ENCODE data around the gene SRSF7.
"Not testable (repeated sequence)": the region's sequence is repeated elsewhere in the genome, so short reads cannot be mapped to it uniquely, and the experiment has no call there.

The SRSF7 gene

GRCh38 chr2:38793511-38793910 lies 42.4 kb upstream of the SRSF7 start:
- ChIA-PET POLR2A (interaction anchor here (2.8 kb wide), 1 partner anchor 42 kb away, joined by 16 read pairs; the partner anchor contains the start of gene SRSF7), CTCF (no interaction called here)
- no peak for TF ChIP-seq FOXK2 (IDR thresholded peaks at IDR 0.05)
- DNase-seq (ENCODE audit: extremely low spot score), result no peak

- no peak for TF ChIP-seq ZNF384 (IDR thresholded peaks at IDR 0.05)
- no peak for TF ChIP-seq ARNT (IDR thresholded peaks at IDR 0.05)
- TF ChIP-seq ELF4 (IDR thresholded peaks at IDR 0.05), result no peak
- no peak for TF ChIP-seq TARDBP (IDR thresholded peaks at IDR 0.05)
- POLR2A ChIA-PET, result interaction anchor here (2.8 kb wide), 1 partner anchor 41 kb away, joined by 16 read pairs; the partner anchor contains the start of gene SRSF7
- no peak for DNase-seq (ENCODE audit: extremely low spot score)
- CTCF ChIA-PET, result no interaction called here
Observed at GRCh38 chr2:38792751-38793150, 41.6 kb upstream of the SRSF7 start.

GRCh38 chr2:38792321-38792720 lies 41.2 kb upstream of the SRSF7 start:
- POLR2A ChIA-PET, result interaction anchor here (2.8 kb wide), 1 partner anchor 41 kb away, joined by 16 read pairs; the partner anchor contains the start of gene SRSF7
- DNase-seq (ENCODE audit: extremely low spot score); CTCF ChIA-PET: not testable (repeated sequence)

GRCh38 chr2:38791744-38792143 lies 40.6 kb upstream of the SRSF7 start:
- ChIA-PET POLR2A (no interaction called here), CTCF (no interaction called here)
- no peak for TF ChIP-seq TARDBP (IDR thresholded peaks at IDR 0.05)
- TF ChIP-seq L3MBTL2 (conservative IDR thresholded peaks at IDR 0.05), result no peak
- TF ChIP-seq SP1 (IDR thresholded peaks at IDR 0.05), result no peak
- TF ChIP-seq FOXA1 (IDR thresholded peaks at IDR 0.05), result no peak
- TF ChIP-seq SUZ12 (IDR thresholded peaks at IDR 0.05), result no peak
- no peak for TF ChIP-seq NFRKB (IDR thresholded peaks at IDR 0.05)
- DNase-seq (ENCODE audit: extremely low spot score), result no peak

- CTCF ChIA-PET, result interaction anchor here (1.0 kb wide), 1 partner anchor 45 kb away, joined by 3 read pairs; no protein-coding TSS in a partner anchor
- POLR2A ChIA-PET, result no interaction called here
- no peak for DNase-seq (ENCODE audit: extremely low spot score)
- TF ChIP-seq ARNT (IDR thresholded peaks at IDR 0.05) (no peak), BHLHE40 (IDR thresholded peaks at IDR 0.05; ENCODE audit: borderline replicate concordance) (no peak), LEF1 (IDR thresholded peaks at IDR 0.05; ENCODE audit: borderline replicate concordance) (no peak), ELF4 (IDR thresholded peaks at IDR 0.05) (no peak), TARDBP (IDR thresholded peaks at IDR 0.05) (no peak), NFRKB (IDR thresholded peaks at IDR 0.05) (no peak), FOXA1 (IDR thresholded peaks at IDR 0.05) (no peak), FOXK2 (IDR thresholded peaks at IDR 0.05) (no peak), ZNF384 (IDR thresholded peaks at IDR 0.05) (no peak), SUZ12 (IDR thresholded peaks at IDR 0.05) (no peak), HDGF (IDR thresholded peaks at IDR 0.05; ENCODE audit: borderline replicate concordance) (no peak), FOXM1 (IDR thresholded peaks at IDR 0.05; ENCODE audit: borderline replicate concordance) (no peak)
Observed at GRCh38 chr2:38789691-38790090, 38.5 kb upstream of the SRSF7 start.

- TF ChIP-seq CTBP1 (IDR thresholded peaks at IDR 0.05; ENCODE audit: borderline replicate concordance) (no peak), ZNF384 (IDR thresholded peaks at IDR 0.05) (no peak), FOXM1 (IDR thresholded peaks at IDR 0.05; ENCODE audit: borderline replicate concordance) (no peak), TARDBP (IDR thresholded peaks at IDR 0.05) (no peak), PKNOX1 (IDR thresholded peaks at IDR 0.05) (no peak), FOXA1 (IDR thresholded peaks at IDR 0.05) (no peak), ELF4 (IDR thresholded peaks at IDR 0.05) (no peak), NFRKB (IDR thresholded peaks at IDR 0.05) (no peak), LEF1 (IDR thresholded peaks at IDR 0.05; ENCODE audit: borderline replicate concordance) (no peak), FOXK2 (IDR thresholded peaks at IDR 0.05) (no peak), BHLHE40 (IDR thresholded peaks at IDR 0.05; ENCODE audit: borderline replicate concordance) (no peak), L3MBTL2 (conservative IDR thresholded peaks at IDR 0.05) (no peak), SP1 (IDR thresholded peaks at IDR 0.05) (no peak), SUZ12 (IDR thresholded peaks at IDR 0.05) (no peak)
- ChIA-PET CTCF (interaction anchor here (0.6 kb wide), 1 partner anchor 252 kb away, joined by 4 read pairs; no protein-coding TSS in a partner anchor), POLR2A (interaction anchor here (0.8 kb wide), 1 partner anchor 37 kb away, joined by 4 read pairs; the partner anchor contains the start of gene SRSF7)
- DNase-seq (ENCODE audit: extremely low spot score), result no peak
Observed at GRCh38 chr2:38788306-38788705, 37.1 kb upstream of the SRSF7 start.

GRCh38 chr2:38783586-38783985 lies 32.4 kb upstream of the SRSF7 start:
- no peak for DNase-seq (ENCODE audit: extremely low spot score)
- ChIA-PET POLR2A (interaction anchor here (1.6 kb wide), 1 partner anchor 32 kb away, joined by 11 read pairs; the partner anchor contains the start of gene SRSF7), CTCF (no interaction called here)
- TF ChIP-seq FOXK2 (IDR thresholded peaks at IDR 0.05) (no peak), LEF1 (IDR thresholded peaks at IDR 0.05; ENCODE audit: borderline replicate concordance) (no peak), ZNF384 (IDR thresholded peaks at IDR 0.05) (no peak), L3MBTL2 (conservative IDR thresholded peaks at IDR 0.05) (no peak), ELF4 (IDR thresholded peaks at IDR 0.05) (no peak), FOXM1 (IDR thresholded peaks at IDR 0.05; ENCODE audit: borderline replicate concordance) (no peak), TARDBP (IDR thresholded peaks at IDR 0.05) (no peak)

- CTCF ChIA-PET, result no interaction called here
- TF ChIP-seq FOXA1 (IDR thresholded peaks at IDR 0.05) (no peak), CTBP1 (IDR thresholded peaks at IDR 0.05; ENCODE audit: borderline replicate concordance) (no peak), L3MBTL2 (conservative IDR thresholded peaks at IDR 0.05) (no peak), ELF4 (IDR thresholded peaks at IDR 0.05) (no peak), TARDBP (IDR thresholded peaks at IDR 0.05) (no peak), SUZ12 (IDR thresholded peaks at IDR 0.05) (no peak), ZNF384 (IDR thresholded peaks at IDR 0.05) (no peak), LEF1 (IDR thresholded peaks at IDR 0.05; ENCODE audit: borderline replicate concordance) (no peak), SP1 (IDR thresholded peaks at IDR 0.05) (no peak), FOXM1 (IDR thresholded peaks at IDR 0.05; ENCODE audit: borderline replicate concordance) (no peak), FOXK2 (IDR thresholded peaks at IDR 0.05) (no peak)
- DNase-seq (ENCODE audit: extremely low spot score), result no peak
- POLR2A ChIA-PET, result interaction anchor here (0.6 kb wide), 1 partner anchor 27 kb away, joined by 5 read pairs; the partner anchor contains the start of gene SRSF7
Observed at GRCh38 chr2:38778687-38779082, 27.5 kb upstream of the SRSF7 start.

Measured in HEK293T (cell line).